HG02678 (cell line): ENCODE data around the gene ATP6V0C.

Source experiments
- ATAC-seq: cut with Tn5 transposase; IDR thresholded peaks from one replicate; pipeline ENCODE4 v1.9.1; 2021; ENCODE audit warnings: mild to moderate bottlenecking, moderate library complexity; ENCODE audit not compliant: unreplicated experiment

The ATP6V0C gene

DNA sequence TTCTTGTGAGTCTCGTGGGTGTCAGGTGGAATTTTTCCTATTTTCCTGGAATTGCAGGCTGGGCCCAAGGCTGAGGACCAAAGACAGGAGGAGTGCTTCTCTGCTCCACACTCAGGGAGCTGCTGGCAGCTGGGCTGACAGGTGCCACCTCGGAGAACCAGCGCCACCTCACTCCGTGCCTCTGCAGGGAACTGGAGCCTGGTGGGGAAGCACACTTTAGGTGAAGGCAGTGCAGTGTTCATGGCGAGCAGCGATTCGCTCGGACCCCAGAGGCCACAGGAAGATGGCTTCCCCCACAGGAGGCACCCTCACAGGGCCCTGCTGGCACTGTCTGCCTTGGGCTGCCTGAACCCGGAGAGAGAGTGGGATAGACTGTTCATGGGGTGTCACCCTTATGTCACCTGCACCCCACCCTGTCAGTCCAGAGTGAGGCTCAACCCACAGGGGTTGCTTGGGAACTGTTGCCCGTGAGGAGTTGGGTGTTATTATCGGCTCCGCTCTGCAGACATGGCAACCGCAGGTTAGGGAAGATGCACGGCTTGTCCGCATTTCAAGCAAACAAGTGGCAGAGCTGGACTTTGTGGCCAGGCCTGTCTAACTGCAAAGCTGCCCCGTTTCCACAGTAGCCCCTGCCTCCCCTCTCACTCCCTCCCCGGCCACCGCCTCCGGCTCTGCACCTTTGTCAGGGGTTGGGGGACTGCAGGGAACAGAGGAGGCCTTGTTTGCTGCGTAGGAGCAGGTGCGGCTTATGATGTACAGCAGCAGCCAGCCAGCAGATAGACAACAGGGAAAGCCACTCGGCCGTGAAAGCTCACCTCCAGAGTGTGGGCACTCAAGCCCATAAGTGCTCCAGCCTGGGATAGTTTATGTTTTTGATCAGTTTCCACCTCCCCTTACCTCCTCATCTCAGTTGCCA lies 23.3 kb upstream of the ATP6V0C start:
- ATAC-seq: no peak

DNA sequence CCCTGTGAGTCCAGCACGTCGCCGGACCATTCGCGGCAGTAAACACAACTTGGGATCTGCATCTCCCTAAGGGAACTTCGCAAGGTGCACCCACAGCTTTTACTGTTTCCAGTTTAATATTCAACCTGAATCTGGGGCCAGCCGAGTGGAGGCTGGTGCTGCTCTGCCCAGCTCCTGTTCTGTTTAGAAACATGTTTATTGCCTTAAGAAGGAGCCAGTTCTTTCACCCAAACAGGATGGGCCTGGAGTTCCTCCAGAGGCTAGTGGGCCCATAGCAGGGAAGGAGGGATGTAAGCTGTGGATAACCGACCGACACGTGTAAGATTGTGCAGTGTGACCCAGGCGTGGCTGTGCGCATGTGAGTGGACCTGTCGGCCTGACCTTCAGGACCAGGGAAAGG lies 21.5 kb upstream of the ATP6V0C start:
- no peak for ATAC-seq

DNA sequence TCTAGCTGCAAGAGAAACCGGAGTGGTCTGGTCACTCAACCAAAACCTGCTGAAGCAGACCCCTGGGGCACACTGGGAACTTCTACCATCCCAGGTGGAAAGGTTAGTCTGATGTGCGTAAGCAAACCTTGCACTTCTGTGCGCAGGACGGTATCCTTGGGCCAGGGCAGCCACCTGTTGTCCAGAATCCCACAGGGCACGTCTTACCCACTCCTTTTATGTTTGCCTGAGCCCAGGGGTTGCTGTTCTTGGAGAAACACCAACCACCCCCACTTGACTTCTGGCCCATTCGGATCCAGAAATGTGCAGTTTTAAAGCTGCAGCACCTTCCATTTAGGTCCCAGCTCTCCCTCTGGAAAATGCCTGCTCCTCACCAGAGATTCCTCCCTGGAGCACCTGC lies 20.1 kb upstream of the ATP6V0C start:
- ATAC-seq: no peak

DNA sequence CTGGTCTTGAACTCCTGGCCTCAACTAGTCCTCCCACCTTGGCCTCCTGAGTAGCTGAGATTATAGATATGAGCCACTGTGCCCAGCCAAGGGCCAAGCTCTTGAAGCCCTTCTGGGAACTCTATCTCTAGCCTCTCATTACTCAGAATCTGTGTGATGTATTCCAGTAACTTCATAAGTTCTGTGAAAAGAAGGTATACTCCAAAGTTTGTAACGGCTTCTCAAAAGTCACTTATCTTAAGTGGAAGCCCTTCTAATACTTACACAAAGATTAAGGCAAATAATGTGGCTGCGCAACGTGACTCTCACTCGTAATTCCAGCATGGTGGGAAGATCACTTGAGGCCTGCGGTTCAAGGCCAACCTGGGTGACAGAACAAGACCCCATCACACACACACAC lies 19.1 kb upstream of the ATP6V0C start:
- ATAC-seq: no peak

DNA sequence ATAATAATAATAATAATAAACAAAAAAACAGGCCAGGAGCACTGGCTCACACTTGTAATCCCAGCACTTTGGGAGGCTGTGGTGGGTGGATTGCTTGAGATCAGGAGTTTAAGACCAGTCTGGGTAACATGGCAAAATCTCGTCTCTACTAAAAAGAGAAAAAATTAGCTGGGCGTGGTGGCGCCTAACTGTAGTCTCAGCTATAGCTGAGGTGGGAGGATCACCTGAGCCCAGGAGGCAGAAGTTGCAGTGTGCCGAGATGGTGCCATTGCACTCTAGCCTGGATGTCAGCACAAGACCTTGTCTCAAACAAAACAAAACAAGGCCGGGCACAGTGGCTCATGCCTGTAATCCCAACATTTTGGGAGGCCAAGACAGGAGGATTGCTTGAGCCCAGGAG lies 18.7 kb upstream of the ATP6V0C start:
- no peak for ATAC-seq

DNA sequence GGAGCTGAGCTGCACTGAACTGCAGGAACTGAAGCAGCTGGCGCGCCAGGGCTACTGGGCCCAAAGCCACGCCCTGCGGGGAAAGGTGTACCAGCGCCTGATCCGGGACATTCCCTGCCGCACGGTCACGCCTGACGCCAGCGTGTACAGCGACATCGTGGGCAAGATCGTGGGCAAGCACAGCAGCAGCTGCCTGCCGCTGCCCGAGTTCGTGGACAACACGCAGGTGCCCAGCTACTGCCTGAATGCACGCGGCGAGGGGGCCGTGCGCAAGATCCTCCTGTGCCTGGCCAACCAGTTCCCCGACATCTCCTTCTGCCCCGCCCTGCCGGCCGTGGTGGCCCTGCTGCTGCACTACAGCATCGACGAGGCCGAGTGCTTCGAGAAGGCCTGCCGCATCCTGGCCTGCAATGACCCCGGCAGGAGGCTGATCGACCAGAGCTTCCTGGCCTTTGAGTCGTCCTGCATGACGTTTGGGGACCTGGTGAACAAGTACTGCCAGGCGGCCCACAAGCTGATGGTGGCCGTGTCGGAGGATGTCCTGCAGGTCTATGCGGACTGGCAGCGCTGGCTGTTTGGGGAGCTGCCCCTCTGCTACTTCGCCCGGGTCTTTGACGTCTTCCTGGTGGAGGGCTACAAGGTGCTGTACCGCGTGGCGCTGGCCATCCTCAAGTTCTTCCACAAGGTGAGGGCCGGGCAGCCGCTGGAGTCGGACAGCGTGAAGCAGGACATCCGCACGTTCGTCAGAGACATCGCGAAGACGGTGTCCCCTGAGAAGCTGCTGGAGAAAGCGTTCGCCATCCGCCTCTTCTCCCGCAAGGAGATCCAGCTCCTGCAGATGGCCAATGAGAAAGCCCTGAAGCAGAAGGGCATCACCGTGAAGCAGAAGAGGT lies 17.3 kb upstream of the ATP6V0C start:
- ATAC-seq: no peak

DNA sequence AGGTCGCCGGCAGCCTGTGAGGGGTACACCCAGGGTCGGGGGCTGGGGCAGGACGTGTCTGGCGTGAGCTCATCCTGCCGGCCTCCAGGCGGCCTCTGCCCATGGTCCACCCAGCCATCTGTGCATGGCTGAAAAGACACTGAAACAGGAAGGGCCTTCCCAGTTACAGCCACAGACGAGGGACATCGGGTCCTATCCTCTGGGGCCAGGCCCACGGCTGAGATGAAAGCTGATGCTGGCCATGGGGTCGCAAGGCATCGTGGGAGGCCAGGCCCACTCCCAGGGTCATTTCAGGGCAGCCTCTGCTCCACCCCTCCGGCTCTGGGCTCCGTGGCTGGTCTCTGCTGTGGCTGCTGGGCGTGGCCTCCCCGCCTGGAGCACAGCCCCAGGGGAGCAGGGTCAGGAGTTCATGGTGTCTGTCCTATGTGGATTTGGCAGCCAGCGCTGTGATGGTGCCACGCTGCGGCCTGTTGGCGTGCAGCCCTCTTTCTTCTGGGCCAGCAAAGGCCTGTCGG lies 16.6 kb upstream of the ATP6V0C start:
- ATAC-seq: no peak

DNA sequence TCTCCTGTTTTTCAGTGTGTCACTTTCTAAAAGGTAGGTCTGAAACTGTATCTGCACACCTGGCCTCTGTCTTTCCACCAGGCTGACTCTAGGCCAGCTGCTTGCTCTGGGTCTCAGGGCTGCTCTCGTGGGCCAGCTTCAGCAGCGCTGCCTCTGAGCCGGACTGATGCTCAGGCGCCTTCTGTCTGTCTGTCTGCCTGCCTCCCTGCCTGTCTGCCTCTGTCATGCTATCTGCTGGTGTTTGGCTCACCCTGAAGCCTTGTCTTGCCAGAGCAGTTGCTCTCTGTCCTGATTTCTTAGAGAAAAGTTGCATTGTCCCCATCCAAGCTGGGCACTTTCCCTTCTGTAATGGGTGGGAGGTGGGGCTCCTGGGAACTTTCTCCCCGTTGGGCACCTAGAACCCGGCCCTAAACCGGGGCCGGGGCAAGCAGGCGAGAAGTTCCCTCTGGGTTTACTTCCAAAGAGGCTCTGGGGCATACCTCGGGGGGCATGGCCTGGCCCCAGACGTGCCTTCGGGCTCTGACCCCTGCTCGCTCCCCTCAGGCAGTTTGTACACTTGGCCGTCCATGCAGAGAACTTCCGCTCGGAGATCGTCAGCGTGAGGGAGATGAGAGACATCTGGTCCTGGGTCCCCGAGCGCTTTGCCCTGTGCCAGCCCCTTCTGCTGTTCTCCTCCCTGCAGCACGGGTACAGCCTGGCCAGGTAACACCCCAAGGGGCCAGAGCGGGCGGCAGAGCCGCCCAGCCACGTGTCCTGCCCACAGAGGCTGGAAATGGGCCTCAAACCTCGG lies 15.9 kb upstream of the ATP6V0C start:
- ATAC-seq: no peak

DNA sequence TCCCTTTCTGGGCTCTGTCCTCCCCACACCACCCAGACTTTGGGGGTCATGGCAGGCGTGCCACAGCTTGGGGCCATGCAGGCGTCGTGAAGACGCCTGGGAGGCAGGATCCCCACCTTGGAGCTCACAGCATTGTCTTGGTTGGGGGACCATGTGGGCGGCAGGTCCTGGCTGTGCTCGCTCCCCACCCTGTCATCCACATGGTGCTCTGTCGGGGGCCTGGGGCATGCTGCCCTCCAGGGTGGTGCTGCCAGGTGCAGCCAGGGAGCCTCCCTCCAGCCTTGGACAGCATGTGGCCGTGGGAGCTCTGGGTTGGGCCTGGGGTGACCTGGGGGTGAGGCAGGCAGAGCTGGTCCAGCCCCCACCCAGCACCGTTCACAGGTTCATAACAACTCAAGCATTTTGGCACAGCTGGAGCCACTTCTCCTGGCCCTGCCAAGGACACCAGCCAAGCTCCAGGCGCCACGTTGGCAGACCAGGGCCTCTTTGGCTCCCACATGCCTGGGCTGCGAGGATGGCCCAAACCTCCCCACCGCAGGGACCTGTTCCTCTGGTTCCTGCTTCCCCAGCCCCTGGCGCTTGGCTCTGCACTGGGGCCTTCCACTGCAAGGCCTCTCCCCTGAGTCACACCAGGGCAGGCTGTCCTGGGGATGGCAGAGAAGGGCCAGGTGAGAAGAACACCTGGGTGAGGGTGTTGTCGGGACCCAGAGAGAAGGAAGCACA lies 15.1 kb upstream of the ATP6V0C start:
- ATAC-seq: no peak

DNA sequence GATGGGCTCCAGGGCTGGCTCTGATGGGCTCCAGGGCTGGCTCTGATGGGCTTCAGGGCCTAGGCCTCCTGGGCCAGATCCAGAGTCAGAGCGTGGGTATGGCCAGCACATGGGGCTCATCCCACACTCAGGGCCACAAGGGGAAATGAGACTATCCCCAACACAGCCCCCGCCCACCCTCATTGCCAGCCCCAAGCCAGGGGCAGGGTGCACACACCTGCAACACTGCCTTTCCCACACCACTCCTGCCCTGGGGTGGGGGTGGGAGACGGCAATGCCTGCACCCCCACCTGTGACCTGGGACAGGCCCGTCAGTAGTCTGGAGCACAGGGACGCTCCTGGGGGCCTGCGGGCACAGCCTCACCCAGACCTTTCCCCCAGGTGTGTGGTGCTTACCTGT lies 14.3 kb upstream of the ATP6V0C start:
- no peak for ATAC-seq

DNA sequence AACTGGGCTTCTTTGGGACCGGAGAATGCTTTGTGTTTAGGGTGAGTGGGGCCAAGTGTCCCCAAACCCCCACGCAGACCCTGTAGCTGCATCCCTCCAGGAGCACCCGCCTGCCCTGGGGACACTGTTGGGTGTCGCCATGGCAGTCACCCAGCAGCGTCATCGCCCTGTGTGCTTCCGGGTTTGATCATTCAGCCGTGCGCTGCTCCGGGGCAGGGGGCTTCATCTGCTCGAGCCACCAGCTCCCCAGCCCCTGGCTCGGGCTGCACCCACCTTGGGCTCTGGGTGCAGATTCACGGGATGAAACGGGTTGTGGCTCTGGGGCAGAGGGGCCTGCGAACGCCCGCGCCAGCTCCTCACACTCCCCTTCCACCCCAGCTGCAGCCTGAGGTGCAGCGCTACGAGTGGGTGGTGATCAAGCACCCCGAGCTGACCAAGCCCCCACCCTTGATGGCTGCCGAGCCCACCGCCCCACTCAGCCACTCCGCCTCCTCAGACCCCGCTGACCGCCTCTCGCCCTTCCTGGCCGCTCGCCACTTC lies 13.8 kb upstream of the ATP6V0C start:
- ATAC-seq: no peak

DNA sequence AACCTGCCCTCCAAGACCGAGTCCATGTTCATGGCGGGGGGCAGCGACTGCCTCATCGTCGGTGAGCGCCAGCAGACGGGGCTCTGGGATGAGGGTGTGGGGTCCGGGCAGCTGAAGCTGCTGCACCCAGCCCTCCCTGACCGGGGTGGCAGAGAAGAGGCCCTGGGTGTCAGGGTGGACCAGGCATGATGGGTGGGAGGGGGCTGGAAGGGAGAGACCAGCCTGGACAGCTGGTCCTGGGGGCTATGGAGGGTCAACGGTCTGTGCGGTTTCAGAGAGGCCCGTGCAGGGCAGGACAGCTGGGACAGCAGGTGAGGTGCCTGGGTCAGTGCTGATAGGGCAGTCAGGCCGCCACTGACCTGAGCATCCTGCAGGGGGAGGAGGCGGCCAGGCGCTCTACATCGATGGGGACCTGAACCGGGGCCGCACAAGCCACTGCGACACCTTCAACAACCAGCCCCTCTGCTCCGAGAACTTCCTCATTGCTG lies 13.3 kb upstream of the ATP6V0C start:
- ATAC-seq: no peak

DNA sequence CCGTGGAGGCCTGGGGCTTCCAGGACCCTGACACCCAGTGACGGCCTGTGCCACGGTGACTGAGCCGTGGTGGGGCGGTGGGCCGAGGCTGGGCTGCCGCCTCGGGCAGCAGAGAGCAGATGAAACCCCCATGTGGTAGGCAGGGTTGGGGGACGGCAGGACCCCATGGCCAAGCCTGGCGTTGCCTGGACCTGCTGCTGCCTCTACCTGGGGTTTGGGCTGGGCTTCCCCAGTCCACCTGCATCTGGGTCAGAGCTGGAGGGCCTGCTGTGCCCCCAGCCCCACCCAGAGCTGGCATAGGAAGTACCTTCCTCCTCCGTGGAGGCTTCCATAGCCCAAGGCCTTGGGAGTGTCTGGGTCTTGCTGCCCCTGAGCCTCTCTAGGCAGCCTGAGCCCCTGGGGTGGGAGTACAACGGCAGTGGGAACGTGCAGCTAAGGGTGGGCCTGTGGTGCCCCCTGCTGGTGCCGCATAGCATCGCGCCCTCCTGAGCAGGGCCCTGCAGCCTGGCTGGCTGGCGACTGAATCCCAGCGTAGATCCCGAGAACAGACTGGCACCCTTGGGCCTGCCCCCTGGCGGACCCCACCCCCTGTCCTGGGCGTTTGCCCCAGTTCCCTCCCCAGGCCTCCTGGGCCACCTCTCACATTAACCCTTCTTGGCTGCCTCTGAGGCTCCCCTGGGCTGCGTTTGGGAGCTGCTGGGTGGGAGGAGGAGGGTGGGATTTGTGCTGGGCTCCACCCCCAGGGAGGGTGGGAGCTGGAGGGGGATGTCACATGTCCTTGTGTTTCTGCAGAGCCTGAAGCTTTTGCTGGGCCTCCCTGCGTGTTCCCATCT lies 12.6 kb upstream of the ATP6V0C start:
- ATAC-seq: peak; percentile 55

DNA sequence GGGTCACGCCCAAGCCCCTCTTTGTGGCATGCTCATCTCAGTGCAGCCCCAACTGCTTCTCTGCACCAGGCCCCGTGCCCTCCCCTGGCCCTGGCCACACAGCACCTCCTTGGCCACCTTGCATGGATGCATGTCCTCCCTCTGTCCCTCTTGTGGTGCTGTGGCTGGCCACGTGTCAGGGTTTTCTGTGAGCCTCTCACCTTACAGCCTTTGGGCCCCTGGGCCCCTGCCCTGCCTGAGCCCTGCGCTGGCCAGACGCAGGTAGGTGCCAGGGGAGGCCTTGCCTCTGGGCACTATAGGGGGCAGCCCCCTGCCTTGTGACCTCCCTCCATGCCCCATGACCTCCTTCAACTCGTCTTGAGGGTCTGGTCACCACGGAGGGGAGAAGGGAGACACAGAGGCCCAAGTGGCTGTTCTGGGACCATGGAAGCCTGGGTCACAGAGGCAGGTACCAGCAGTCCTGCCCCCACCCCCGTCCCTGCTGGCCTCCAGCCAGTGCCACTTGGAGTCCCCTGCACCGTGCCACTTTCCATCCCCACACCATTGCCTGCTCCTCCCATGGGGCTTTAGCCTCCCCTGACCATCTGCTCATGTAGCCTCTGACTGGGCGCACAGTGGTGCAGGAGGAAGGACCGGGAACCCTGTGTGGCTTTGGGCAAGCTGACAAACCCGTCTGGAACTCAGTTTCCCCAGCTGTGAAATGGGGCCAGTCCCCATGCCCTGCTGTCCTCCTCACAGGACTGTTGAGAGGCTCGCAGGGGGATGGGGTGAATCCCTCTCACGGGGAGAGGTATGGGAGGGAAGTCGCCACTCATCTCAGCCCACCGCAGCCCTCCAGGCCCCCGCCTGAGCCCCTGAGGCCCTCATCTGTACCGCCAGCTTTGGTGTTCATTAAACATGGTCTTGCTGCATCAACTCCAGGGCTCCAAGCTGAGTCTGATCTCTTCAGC lies 11.5 kb upstream of the ATP6V0C start:
- ATAC-seq: no peak

DNA sequence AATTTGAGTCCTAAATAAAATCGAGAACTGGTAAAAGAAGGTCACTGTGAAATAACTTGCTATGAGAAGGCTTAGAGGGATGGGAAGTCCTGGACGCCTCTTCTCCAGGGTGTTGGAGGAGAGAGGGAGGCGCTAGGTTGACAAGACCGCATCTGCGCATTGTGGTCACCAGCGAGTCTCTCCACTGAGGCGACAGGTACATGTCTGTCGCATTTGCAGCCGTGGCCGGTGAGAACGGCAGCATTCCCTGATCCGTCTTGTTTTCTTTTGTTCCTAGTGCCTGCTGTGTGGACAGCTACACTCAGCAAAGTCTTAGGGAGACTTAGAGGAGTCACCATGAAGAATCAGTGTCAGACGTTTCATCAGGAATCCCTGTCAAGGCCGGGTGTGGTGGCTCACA lies 8.1 kb upstream of the ATP6V0C start:
- no peak for ATAC-seq

DNA sequence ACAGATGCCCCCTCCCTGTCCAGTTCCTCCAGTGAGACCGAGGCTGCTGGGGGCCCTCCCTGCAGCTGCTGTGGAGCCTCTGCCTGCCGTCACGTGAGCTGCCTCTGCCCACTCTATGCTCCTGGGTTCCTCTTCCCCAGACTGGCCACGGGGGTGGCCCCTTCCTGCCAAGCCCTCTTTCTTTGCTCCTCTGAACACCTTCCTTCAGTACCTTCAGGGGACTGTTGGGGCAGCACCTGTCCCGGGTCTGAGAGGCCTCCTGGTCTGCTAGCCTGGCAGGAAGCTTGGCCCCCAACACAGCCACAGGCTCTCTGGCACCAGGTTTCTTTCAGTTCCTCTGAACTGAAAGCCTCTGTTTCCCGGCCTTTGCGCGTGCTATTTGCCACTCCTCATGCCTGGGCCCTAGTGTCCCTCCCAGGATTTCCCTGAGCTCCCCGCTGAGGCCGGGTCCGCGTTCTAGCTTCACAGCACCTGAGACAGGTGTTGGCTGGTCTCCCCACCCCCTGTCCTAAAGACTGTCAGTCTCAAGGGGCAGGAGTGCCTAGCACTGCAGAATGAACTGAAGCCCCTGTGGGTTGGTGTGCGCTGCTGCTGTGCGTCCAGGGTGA lies 6.6 kb upstream of the ATP6V0C start:
- ATAC-seq: peak; percentile 62

DNA sequence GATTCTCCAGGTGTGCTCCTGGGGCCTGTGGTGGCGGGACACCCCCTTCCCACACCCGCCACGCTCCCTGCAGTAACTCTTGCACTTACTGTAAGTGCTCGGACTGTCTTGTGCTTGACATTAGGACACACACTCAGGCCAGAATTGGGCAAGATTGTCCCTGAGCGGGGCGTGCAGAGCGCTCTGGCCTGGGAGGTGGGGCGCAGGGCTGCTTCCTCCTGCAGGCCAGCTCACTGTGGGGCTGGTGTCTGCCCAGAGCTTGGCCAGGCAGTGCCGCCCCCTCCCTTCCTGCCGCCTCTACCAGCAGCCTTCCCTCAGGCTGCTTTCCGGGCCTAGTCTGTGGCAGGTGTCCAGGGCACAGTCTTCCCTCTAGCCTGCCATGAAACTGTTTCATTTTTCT lies 6.1 kb upstream of the ATP6V0C start:
- peak; percentile 21 for ATAC-seq
